GM19452 (cell line): ENCODE data around the gene CDKL5.
A peak's percentile ranks its signal among the peaks of the same experiment; 100 is the strongest.

Experiments used
- ATAC-seq: cut with Tn5 transposase; IDR thresholded peaks from one replicate; pipeline ENCODE4 v1.9.1; 2021; ENCODE audit not compliant: unreplicated experiment

Gene CDKL5

GRCh38 chrX:18643243-18643642 is 217.8 kb downstream of the CDKL5 start:
- no peak for ATAC-seq

GRCh38 chrX:18643853-18644252 is 218.4 kb downstream of the CDKL5 start:
- no peak for ATAC-seq

DNA sequence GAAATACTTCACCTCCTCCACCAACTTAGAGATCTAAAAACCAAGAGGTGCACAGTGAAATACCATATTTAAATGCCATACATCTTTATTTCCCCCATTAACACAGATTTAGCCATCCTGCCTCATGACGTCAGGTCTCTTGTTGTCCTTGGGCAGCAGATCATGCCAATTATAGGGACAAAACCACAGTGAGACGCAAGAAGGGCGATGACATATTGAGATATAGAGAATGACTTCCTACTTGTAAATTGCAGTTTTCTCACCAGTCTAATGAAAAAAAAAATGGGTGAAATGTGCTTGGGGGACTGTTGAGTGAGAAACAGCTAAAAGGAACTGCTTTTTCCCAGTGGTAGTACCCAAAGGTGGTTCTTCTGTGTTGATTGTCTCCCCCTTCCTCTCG is 222.2 kb downstream of the CDKL5 start:
- ATAC-seq, result no peak

- no peak for ATAC-seq
Measured at GRCh38 chrX:18649498-18649951, 224.1 kb downstream of the CDKL5 start.

- ATAC-seq, result no peak
Measured at GRCh38 chrX:18650662-18651061, 225.3 kb downstream of the CDKL5 start.

DNA sequence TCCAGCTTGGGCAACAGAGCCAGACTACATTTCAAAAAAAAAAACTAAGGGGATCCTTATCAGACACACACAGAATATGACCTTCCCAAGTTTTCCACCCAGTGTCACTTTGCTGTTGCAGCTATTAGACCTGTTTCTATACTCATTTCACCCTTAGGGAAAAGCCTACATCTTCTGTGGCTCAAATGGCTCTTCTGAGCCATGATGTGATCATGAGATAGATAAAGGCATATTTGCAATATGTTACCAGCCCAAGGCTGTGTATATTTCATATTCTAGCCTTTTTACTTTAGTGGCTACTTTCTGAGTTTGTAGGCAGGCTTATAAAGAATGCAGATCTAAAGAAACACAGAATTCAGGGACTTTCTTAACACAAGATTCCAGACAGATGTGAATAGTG is 227.2 kb downstream of the CDKL5 start:
- no peak for ATAC-seq

- no peak for ATAC-seq
Measured at GRCh38 chrX:18654875-18655836, 229.7 kb downstream of the CDKL5 start.

- ATAC-seq, result no peak
Measured at GRCh38 chrX:18661273-18661672, 235.9 kb downstream of the CDKL5 start.

- no peak for ATAC-seq
Measured at GRCh38 chrX:18664947-18665346, 239.5 kb downstream of the CDKL5 start.

- ATAC-seq, result no peak
Measured at GRCh38 chrX:18666614-18667013, 241.2 kb downstream of the CDKL5 start.

DNA sequence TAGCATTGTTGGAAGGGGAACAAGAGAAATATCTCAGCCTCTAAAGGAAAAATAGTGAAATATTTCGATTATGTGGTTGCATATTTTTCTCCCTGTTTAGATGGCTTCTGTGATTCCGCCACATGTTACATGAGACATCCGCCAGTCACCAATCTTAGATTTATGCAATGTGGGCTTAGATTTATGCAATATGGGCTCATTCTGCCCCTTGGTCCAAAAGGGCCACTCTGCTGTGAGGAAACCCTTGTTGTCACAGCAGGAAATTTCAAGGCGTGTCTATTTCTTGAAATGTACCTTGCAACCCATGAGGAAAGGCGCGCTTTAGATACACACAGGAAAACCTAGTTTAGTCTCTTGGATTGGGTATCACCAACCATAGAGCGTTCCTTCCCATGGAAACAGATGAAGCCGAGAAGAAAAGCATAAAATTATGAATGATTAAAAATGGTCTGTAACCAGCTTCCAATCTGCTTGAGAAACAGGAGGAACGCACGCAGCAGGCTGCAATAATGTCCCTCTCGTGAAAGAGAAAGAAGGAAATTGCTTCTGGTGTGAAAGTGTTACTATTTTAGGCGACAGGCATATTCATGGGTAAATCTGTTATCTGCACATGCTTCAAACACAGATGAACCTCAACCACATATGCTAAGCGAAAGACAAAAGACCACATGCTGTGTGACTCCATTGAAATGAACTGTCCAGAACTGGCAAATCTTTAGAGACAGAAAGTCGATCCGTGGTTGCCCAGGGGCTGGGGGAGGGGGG is 242.8 kb downstream of the CDKL5 start:
- no peak for ATAC-seq

- no peak for ATAC-seq
Measured at GRCh38 chrX:18672008-18672407, 246.6 kb downstream of the CDKL5 start, which contains the start of gene RS1. TSS of gene RS1 (minus strand) at chrX:18672108. CDS start at chrX:18672068, 40 bp downstream.

DNA sequence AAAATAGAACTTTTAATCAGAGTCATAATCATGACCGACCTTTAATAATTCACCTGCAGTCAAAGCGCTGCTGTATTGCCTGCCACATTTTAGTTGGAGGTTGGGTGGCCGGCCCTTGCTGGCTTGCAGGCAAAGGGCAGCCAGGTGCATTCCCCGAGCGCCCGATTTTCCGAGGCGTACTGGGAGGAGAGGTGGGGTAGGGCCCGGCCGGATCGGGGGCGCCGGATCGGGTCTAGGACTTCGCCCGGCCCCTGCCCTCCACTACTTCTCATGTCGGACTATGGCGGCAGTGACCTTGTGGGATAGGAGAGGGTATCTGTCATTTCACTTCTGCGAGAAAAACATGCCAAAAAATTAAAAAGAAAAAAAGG is 249.0 kb downstream of the CDKL5 start:
- peak; percentile 37 for ATAC-seq

GRCh38 chrX:18674788-18675735 is 249.7 kb downstream of the CDKL5 start:
- ATAC-seq, result peak; percentile 89

DNA sequence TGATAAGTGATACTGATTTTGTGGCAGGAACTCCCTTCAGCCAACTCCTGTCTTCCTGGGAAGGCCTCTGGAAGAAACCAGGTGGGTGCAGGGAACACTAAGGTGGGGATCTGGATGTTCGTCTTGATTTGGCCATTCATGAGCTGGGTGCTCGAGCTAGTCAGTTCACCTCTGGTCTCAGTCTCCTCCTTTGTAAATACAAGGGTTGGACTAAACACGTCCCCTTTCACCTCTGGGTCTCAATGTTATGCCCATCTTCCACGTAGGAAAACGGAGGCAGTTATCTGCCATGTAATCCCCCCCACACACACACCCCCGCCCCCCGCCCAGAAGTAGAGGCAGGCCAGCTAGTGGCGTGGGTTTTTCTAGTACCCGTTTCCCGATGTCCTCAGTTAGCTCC is 250.6 kb downstream of the CDKL5 start:
- no peak for ATAC-seq

DNA sequence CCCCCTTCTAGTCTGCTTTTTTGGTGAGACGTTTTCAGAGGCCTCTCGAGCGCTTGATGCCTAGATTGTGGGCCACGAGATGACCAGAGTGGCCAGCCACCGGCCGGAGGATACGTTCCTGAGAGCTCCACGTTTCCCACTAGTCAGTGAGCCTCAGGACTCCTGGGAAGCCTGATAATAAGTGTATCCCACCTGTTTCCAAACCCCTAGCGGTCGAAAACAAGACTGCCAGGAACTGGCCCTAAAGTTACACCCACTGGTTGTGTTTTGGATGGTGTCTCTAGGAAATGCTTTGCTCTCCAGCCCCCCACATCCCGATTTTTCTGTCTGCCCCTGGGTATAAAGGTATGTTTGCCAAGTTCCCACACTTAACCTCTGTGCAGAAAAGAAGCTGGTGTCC is 251.1 kb downstream of the CDKL5 start:
- no peak for ATAC-seq

DNA sequence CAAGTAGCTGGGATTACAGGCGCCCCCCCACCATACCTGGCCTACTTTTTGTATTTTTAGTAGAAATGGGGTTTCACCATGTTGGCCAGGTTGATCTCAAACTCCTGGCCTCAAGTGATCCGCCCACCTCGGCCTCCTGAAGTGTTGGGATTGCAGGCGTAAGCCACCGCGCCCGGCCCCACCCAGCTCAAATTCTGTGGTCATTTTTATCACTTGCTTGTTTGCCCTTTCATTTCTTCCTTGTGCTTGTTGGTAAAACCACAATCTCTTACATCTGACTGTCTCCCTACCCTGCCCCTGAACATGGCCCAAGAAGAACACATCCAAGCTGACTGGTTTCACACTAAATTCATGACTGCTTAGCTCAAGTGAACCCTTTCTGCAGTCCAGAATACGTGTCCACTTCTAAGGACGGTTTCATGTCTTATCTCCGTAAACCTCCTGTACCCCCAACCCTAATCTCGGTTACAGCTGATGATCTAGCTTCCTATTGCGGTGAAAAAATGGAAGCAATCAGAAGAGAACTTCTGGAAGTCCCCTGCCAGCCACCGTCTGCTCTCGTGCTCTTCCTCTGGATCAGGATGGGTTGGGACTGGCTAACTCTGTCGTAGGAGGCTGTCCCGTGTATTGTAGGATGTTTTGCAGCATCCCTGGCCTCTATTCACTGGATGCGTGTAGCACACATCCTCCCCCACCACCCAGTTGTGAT is 251.9 kb downstream of the CDKL5 start:
- ATAC-seq, result no peak

DNA sequence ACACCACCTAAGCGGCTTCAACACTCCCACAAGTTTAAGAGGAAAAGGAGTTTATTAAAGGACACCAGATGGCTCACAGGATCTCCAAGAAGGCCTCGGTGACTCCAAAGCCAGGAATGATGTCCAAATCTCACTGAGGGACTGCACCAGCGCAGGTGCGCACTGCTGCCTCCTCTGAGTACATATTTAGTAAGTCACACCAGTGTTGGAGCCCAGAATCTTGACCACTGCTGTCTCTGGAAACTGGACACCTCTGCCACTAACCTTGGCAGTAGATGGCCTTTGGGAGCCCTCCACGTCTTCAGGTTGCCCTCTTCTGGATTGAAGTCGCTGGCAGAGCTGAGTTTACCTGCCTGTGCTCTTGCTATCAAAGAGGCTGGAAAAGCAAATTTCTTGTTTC is 256.6 kb downstream of the CDKL5 start:
- ATAC-seq, result no peak

- ATAC-seq, result no peak
Measured at GRCh38 chrX:18682979-18683387, 257.6 kb downstream of the CDKL5 start.

DNA sequence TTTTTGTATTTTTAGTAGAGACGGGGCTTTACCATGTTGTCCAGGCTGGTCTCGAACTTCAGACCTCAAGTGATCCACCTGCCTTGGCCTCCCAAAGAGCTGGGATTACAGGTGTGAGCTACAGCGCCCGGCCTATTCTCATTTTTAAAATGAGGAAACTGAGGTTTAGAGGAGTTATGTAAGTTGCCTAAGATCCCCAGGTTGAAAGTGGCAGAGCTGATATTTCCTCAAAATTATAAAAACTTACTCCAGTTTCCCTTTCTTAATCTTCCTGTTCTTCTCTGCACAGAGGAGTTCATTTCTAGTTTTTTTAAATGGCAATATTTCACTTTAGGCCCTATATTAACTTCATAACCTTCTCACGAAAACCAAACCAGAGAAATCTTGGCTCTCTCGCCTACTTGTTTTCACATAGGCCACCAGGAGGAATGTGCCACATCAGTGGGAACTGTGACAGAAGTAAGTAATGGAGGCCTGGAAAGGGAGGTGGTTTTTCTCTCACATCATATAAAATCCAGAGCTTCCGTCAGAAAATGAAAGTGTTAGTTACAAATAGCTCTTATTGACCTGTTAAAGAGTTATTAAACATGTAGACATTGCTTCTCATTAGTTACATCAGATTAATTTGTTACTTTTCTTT is 262.6 kb downstream of the CDKL5 start:
- ATAC-seq, result no peak
